Type B pancreatic cell (in vitro differentiated cells): ENCODE results near the gene KCNA2. TPM values are rescaled to one million over a fixed set of nuclear protein-coding genes. Genes with fewer than 3 reads are reported as not detected.

Experiments
- DNase-seq: peaks from one replicate; pipeline ENCODE4 v3.0.0; 2021; ENCODE audit warnings: mixed read lengths; ENCODE audit not compliant: unreplicated experiment; ENCODE audit errors: extremely low spot score
- H3K27ac Mint-ChIP-seq: 2 replicates; pipeline ENCODE4 v1.8.0; 2021; ENCODE audit warnings: mild to moderate bottlenecking, mixed read lengths
- H3K27me3 Mint-ChIP-seq: 2 replicates; pipeline ENCODE4 v1.8.0; 2021; ENCODE audit warnings: mixed read lengths
- H3K36me3 Mint-ChIP-seq: 2 replicates; pipeline ENCODE4 v1.8.0; 2021; ENCODE audit warnings: mixed read lengths
- H3K4me1 Mint-ChIP-seq: one replicate; pipeline ENCODE4 v1.8.0; 2021; ENCODE audit warnings: mixed read lengths; ENCODE audit not compliant: unreplicated experiment
- H3K4me3 Mint-ChIP-seq: 2 replicates; pipeline ENCODE4 v1.8.0; 2021; ENCODE audit warnings: mild to moderate bottlenecking, mixed read lengths
- H3K9me3 Mint-ChIP-seq: 2 replicates; pipeline ENCODE4 v1.8.0; 2021; ENCODE audit warnings: mixed read lengths
- total RNA-seq: library from RNA; stranded (reverse); gene quantifications from 2 replicates; pipeline ENCODE4 v1.2.1, GENCODE V29; 2021; ENCODE audit warnings: low replicate concordance
- TF ChIP-seq, protein P1 (sequence below): fragments of 200-600 bp; sonication (generic); conservative IDR thresholded peaks from 2 replicates; pipeline ENCODE4 v1.5.0; 2021; ENCODE audit warnings: antibody characterized with exemption, mild to moderate bottlenecking

KCNA2 gene
- total RNA-seq, 1 donor from 2014 or later, result 1.1 TPM

- Mint-ChIP-seq H3K27me3 (peaks cover 53% of the 10 kb centered on the region), H3K27ac (no peak overlapping the region), H3K4me1 (no peaks in the 10 kb centered on the region), H3K4me3 (no peak overlapping the region), H3K36me3 (no peaks in the 10 kb centered on the region), H3K9me3 (no peaks in the 10 kb centered on the region)
- DNase-seq, result peak; percentile 42
- TF ChIP-seq, protein P1, sequence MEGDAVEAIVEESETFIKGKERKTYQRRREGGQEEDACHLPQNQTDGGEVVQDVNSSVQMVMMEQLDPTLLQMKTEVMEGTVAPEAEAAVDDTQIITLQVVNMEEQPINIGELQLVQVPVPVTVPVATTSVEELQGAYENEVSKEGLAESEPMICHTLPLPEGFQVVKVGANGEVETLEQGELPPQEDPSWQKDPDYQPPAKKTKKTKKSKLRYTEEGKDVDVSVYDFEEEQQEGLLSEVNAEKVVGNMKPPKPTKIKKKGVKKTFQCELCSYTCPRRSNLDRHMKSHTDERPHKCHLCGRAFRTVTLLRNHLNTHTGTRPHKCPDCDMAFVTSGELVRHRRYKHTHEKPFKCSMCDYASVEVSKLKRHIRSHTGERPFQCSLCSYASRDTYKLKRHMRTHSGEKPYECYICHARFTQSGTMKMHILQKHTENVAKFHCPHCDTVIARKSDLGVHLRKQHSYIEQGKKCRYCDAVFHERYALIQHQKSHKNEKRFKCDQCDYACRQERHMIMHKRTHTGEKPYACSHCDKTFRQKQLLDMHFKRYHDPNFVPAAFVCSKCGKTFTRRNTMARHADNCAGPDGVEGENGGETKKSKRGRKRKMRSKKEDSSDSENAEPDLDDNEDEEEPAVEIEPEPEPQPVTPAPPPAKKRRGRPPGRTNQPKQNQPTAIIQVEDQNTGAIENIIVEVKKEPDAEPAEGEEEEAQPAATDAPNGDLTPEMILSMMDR, result no peak
Measured at GRCh38 chr1:110570307-110570706, 35.9 kb downstream of the KCNA2 start.

DNA sequence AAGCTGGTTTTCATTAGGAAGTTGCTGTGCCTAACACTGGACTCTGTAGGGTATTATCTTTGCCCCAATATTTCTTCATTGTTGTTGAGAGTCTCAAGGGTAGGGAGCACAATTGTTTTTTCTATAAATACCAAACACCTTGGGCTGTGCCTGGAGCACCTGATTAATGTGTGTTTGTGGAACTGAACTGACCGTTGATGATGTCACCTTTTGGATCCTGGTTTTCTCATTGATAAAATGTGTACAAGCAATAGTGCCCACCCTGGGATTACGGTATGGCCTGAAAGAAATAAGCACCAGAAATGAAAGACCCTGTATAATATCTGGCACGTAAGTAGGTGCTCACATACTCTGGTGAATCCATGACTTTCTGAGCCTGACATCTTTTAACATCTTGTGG lies 39.3 kb downstream of the KCNA2 start:
- H3K9me3 Mint-ChIP-seq, result no peaks in the 10 kb centered on the region
- no peaks in the 10 kb centered on the region for H3K36me3 Mint-ChIP-seq
- DNase-seq, result peak; percentile 20
- H3K27ac Mint-ChIP-seq, result no peak overlapping the region
- H3K4me3 Mint-ChIP-seq, result no peak overlapping the region
- peaks cover 60% of the 10 kb centered on the region for H3K27me3 Mint-ChIP-seq
- TF ChIP-seq, protein P1, result no peak
- no peaks in the 10 kb centered on the region for H3K4me1 Mint-ChIP-seq

GRCh38 chr1:110565565-110565964 lies 40.6 kb downstream of the KCNA2 start:
- Mint-ChIP-seq H3K4me1 (no peaks in the 10 kb centered on the region), H3K36me3 (no peaks in the 10 kb centered on the region), H3K9me3 (no peaks in the 10 kb centered on the region), H3K27me3 (peaks cover 56% of the 10 kb centered on the region), H3K27ac (peak overlapping the region; percentile 46), H3K4me3 (no peak overlapping the region)
- DNase-seq, result peak; percentile 42
- TF ChIP-seq, protein P1, result no peak

- H3K4me1 Mint-ChIP-seq, result no peaks in the 10 kb centered on the region
- H3K27me3 Mint-ChIP-seq, result peaks cover 66% of the 10 kb centered on the region
- peak; percentile 8 for DNase-seq
- no peak overlapping the region for H3K4me3 Mint-ChIP-seq
- no peaks in the 10 kb centered on the region for H3K36me3 Mint-ChIP-seq
- H3K27ac Mint-ChIP-seq, result no peak overlapping the region
- H3K9me3 Mint-ChIP-seq, result no peaks in the 10 kb centered on the region
- TF ChIP-seq, protein P1, result no peak
Measured at GRCh38 chr1:110563089-110563488, 43.1 kb downstream of the KCNA2 start.

DNA sequence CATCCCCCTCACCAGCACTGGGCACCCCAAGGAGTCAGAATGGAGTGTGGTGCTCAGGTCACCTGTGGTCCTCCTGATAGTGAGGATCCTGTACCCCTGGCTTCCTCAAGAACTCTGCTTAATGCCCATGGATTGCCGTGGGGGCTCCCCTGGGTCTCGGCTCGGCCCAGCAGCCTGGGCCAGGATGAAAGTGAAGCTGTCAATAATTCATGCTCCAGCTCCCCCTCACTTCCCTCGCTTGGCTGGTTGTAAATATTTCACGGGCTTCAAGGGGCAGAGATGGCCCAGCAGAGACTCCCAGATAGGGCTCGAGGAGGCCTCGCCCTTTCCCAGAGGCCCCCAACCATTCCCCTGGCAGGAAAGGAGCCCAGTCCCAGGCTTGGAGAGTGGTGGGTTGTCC lies 44.6 kb downstream of the KCNA2 start:
- TF ChIP-seq, protein P1, result no peak
- DNase-seq, result peak; percentile 37
- Mint-ChIP-seq H3K4me3 (no peak overlapping the region), H3K27me3 (peaks cover 72% of the 10 kb centered on the region), H3K36me3 (no peaks in the 10 kb centered on the region), H3K9me3 (no peaks in the 10 kb centered on the region), H3K4me1 (no peaks in the 10 kb centered on the region), H3K27ac (no peak overlapping the region)

GRCh38 chr1:110559157-110559556 lies 47.0 kb downstream of the KCNA2 start:
- Mint-ChIP-seq H3K27ac (no peak overlapping the region), H3K4me1 (no peaks in the 10 kb centered on the region), H3K4me3 (no peak overlapping the region), H3K36me3 (no peaks in the 10 kb centered on the region), H3K9me3 (no peaks in the 10 kb centered on the region), H3K27me3 (peaks cover 77% of the 10 kb centered on the region)
- DNase-seq, result peak; percentile 40
- TF ChIP-seq, protein P1, result no peak
